H7 (cell line): ENCODE data around the gene GTF2B. TPM values are rescaled to one million over a fixed set of nuclear protein-coding genes. Genes with fewer than 3 reads are reported as not detected.

Experiments used
- total RNA-seq: library from RNA; depleted of rRNA; stranded (reverse); fragments of >200 nt; shearing (Covaris generic); gene quantifications from 2 replicates; pipeline ENCODE4 v1.2.3, GENCODE V29; 2014; rRNA removed

Gene GTF2B
- total RNA-seq, 1 experiment from 2014 or later, result 54.3 TPM

Other genes starting within 250 kb of the GTF2B start
- gene PKN2, start 207.3 kb downstream of the GTF2B start, total RNA-seq, result 22.8 and 42.5 TPM in 2 replicates
- gene KYAT3, start 101.1 kb upstream of the GTF2B start, total RNA-seq, result 33.7 and 45.9 TPM in 2 replicates
- 10.7 and 12.2 TPM in 2 replicates for gene RBMXL1, start 101.1 kb upstream of the GTF2B start, total RNA-seq
- gene GBP3, start 131.3 kb upstream of the GTF2B start, total RNA-seq, result not detected in 2 replicates
- not detected in 2 replicates for gene GBP1, start 173.6 kb upstream of the GTF2B start, total RNA-seq
- gene GBP2, start 234.5 kb upstream of the GTF2B start, total RNA-seq, result 0.04 and 0.07 TPM in 2 replicates